Endodermal cell (in vitro differentiated cells): ENCODE data around the gene JSRP1. TPM values are rescaled to one million over a fixed set of nuclear protein-coding genes. Genes with fewer than 3 reads are reported as not detected.

Source experiments
- DNase-seq: peaks from one replicate; pipeline ENCODE4 v3.0.0-alpha.2; 2017
- H3K27ac ChIP-seq: 2 replicates; pipeline ENCODE4 v1.5.1; 2013; ENCODE audit warnings: mild to moderate bottlenecking, low read depth, low read length, moderate library complexity
- H3K27me3 ChIP-seq: 2 replicates; pipeline ENCODE4 v1.6.1; 2013; ENCODE audit warnings: mild to moderate bottlenecking, low read length, moderate library complexity; ENCODE audit not compliant: insufficient read depth, control insufficient read depth, poor library complexity, severe bottlenecking
- H3K36me3 ChIP-seq: 2 replicates; pipeline ENCODE4 v1.7.0; 2013; ENCODE audit warnings: mild to moderate bottlenecking, low read length, moderate library complexity; ENCODE audit not compliant: control insufficient read depth, insufficient read depth
- H3K4me1 ChIP-seq: one replicate; pipeline ENCODE4 v1.7.0; 2013; ENCODE audit warnings: low read length; ENCODE audit not compliant: control insufficient read depth, insufficient read depth
- H3K4me3 ChIP-seq: 2 replicates; pipeline ENCODE4 v1.5.1; 2013; ENCODE audit warnings: mild to moderate bottlenecking, low read length, moderate library complexity
- H3K9ac ChIP-seq: 2 replicates; pipeline ENCODE4 v1.6.1; 2013; ENCODE audit warnings: mild to moderate bottlenecking, low read length, moderate library complexity; ENCODE audit not compliant: poor library complexity, severe bottlenecking; ENCODE audit errors: extremely low read depth
- H3K9me3 ChIP-seq: 2 replicates; pipeline ENCODE4 v1.6.1; 2013; ENCODE audit warnings: mild to moderate bottlenecking, low read length, moderate library complexity; ENCODE audit not compliant: control insufficient read depth
- H3K27ac Mint-ChIP-seq: 2 replicates; pipeline ENCODE4 v1.8.0; 2020; ENCODE audit warnings: mixed read lengths
- H3K27me3 Mint-ChIP-seq: 2 replicates; pipeline ENCODE4 v1.8.0; 2021; ENCODE audit warnings: mild to moderate bottlenecking, mixed read lengths; ENCODE audit not compliant: insufficient read depth
- H3K36me3 Mint-ChIP-seq: 2 replicates; pipeline ENCODE4 v1.8.0; 2020; ENCODE audit warnings: low read depth, mixed read lengths
- H3K4me1 Mint-ChIP-seq: 2 replicates; pipeline ENCODE4 v1.8.0; 2020; ENCODE audit warnings: mixed read lengths
- H3K4me3 Mint-ChIP-seq: 2 replicates; pipeline ENCODE4 v1.8.0; 2020; ENCODE audit warnings: mild to moderate bottlenecking, moderate library complexity, mixed read lengths
- H3K9me3 Mint-ChIP-seq: 2 replicates; pipeline ENCODE4 v1.8.0; 2020; ENCODE audit warnings: mild to moderate bottlenecking, mixed read lengths
- WGBS, 2 experiments: methylation state at CpG; one replicate each; pipeline versions ENCODE4 v1.1.5 to v1.1.7; 2013; ENCODE audit warnings: missing lambda C conversion rate in 2 of 2, mixed read lengths in 1 of 2; ENCODE audit not compliant: insufficient coverage in 1 of 2, insufficient read length in 1 of 2; 5-methylcytosine and 5-hydroxymethylcytosine counted together
- total RNA-seq, 2 donors: library from RNA; stranded (reverse); fragmentation: NEBNext Ultra II Directional in 1 of 2; extraction: Animal tissue kit (Norgen Biotek cat#: 25700) in 1 of 2; gene quantifications; 2 replicates in 1 of 2; 3 replicates in 1 of 2; pipeline ENCODE4 v1.2.1, GENCODE V29; 2021
- TF ChIP-seq, protein P1 (sequence below): fragments of 200-600 bp; sonication (generic); conservative IDR thresholded peaks from 2 replicates; pipeline ENCODE4 v1.5.0; 2021; ENCODE audit warnings: antibody characterized with exemption, mild to moderate bottlenecking

Gene JSRP1
- total RNA-seq, 2 donors from 2014 or later: 0.66 to 0.89 TPM

DNA sequence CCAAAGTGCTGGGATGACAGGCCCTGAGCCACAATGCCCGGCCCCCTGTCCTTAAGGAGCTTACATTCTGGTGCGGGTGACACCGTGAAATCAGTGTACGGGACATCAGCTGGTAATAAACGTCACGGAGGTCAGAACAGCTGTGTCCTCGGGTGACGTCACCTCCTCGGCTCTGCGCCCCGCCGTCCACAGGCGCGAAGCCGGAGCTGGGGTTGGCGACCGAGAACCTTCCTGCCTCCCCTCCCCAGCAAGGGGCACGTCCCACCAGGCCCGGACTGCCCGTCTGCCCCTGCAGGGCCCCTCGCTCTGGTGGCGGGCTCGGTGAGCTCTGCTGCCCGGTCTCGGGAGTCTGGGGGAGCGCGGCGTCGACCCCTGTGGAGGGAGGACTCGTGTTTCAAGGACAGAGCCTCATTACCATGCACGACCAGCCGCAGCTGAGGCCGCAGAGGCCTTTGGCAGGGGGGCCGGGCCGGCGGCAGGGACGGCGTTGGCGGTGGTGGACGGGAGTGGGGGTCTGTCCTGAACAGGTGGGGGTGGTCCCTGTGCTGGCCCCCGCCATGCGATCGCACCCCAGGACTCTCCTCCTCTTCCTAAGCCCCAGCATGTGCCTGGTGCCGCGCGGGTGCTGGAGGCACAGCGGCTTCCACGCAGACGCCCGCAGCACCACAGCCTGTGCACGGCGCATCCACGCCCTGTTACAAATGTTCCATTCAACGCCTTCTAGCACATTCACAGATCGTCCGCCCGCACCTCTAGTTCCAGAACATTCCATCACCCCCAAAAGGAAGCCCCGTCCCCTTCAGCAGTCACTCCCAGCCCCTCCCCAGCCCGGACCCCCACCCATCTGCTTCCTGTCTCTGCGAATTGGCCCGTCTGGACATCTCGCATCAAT lies 46.3 kb upstream of the JSRP1 start:
- no peaks in the 10 kb centered on the region for H3K4me1 ChIP-seq
- no peaks in the 10 kb centered on the region for H3K36me3 ChIP-seq
- 65 to 80% methylated on average over 20 to 62 of the region's 62 CpGs for WGBS, 2 experiments
- H3K9ac ChIP-seq: no peak overlapping the region
- H3K4me3 ChIP-seq: no peak overlapping the region
- Mint-ChIP-seq H3K9me3 (peaks cover 2% of the 10 kb centered on the region), H3K36me3 (peaks cover 1% of the 10 kb centered on the region), H3K27me3 (peaks cover 32% of the 10 kb centered on the region), H3K27ac (no peak overlapping the region), H3K4me3 (no peak overlapping the region), H3K4me1 (peaks cover 2% of the 10 kb centered on the region)
- peaks cover 6% of the 10 kb centered on the region for H3K27me3 ChIP-seq
- TF ChIP-seq, protein P1, sequence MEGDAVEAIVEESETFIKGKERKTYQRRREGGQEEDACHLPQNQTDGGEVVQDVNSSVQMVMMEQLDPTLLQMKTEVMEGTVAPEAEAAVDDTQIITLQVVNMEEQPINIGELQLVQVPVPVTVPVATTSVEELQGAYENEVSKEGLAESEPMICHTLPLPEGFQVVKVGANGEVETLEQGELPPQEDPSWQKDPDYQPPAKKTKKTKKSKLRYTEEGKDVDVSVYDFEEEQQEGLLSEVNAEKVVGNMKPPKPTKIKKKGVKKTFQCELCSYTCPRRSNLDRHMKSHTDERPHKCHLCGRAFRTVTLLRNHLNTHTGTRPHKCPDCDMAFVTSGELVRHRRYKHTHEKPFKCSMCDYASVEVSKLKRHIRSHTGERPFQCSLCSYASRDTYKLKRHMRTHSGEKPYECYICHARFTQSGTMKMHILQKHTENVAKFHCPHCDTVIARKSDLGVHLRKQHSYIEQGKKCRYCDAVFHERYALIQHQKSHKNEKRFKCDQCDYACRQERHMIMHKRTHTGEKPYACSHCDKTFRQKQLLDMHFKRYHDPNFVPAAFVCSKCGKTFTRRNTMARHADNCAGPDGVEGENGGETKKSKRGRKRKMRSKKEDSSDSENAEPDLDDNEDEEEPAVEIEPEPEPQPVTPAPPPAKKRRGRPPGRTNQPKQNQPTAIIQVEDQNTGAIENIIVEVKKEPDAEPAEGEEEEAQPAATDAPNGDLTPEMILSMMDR: no peak
- H3K9me3 ChIP-seq: no peaks in the 10 kb centered on the region
- peak; percentile 74 for DNase-seq
- peak overlapping the region; percentile 86 for H3K27ac ChIP-seq

GRCh38 chr19:2300533-2300932 lies 44.3 kb upstream of the JSRP1 start:
- Histone ChIP-seq H3K36me3 (no peaks in the 10 kb centered on the region), H3K9me3 (no peaks in the 10 kb centered on the region), H3K4me1 (no peaks in the 10 kb centered on the region), H3K9ac (no peak overlapping the region), H3K4me3 (no peak overlapping the region), H3K27me3 (peaks cover 8% of the 10 kb centered on the region), H3K27ac (no peak overlapping the region)
- 92 to 93% methylated on average over 3 to 17 of the region's 17 CpGs for WGBS, 2 experiments
- DNase-seq: no peak
- TF ChIP-seq, protein P1: no peak
- Mint-ChIP-seq H3K36me3 (peaks cover 1% of the 10 kb centered on the region), H3K4me1 (peaks cover 2% of the 10 kb centered on the region), H3K27ac (no peak overlapping the region), H3K4me3 (no peak overlapping the region), H3K27me3 (peaks cover 24% of the 10 kb centered on the region), H3K9me3 (peaks cover 2% of the 10 kb centered on the region)

DNA sequence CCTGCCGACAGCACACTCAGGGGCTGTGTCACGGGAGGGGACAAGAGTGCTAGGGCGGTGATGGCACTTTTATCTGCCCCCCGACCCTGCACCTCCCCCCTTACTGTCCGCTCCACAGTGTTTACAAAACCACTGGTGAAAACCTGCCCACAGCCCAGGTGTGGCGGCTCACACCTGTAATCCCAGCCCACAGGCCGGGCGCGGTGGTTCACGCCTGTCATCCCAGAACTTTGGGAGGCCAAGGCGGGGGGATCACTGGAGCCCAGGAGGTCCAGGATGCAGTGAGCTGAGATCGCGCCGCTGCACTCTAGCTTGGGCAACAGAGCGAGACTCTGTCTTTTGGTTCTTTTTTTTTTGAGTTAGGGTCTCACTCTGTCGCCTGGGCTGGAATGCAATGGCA lies 39.9 kb upstream of the JSRP1 start:
- H3K4me3 ChIP-seq: no peak overlapping the region
- no peak overlapping the region for H3K27ac Mint-ChIP-seq
- H3K27ac ChIP-seq: no peak overlapping the region
- H3K4me3 Mint-ChIP-seq: no peak overlapping the region
- no peaks in the 10 kb centered on the region for H3K9me3 ChIP-seq
- H3K36me3 ChIP-seq: no peaks in the 10 kb centered on the region
- DNase-seq: no peak
- no peaks in the 10 kb centered on the region for H3K4me1 Mint-ChIP-seq
- no peak overlapping the region for H3K9ac ChIP-seq
- H3K27me3 ChIP-seq: peaks cover 52% of the 10 kb centered on the region
- no peaks in the 10 kb centered on the region for H3K4me1 ChIP-seq
- H3K27me3 Mint-ChIP-seq: peaks cover 49% of the 10 kb centered on the region
- no peaks in the 10 kb centered on the region for H3K36me3 Mint-ChIP-seq
- 93 to 95% methylated on average over 12 to 16 of the region's 16 CpGs for WGBS, 2 experiments
- no peaks in the 10 kb centered on the region for H3K9me3 Mint-ChIP-seq
- TF ChIP-seq, protein P1: no peak
